ENCODE measurements around the gene PSG3.
A peak's percentile ranks its signal among the peaks of the same experiment; 100 is the strongest.
"Not testable (repeated sequence)": the region's sequence is repeated elsewhere in the genome, so short reads cannot be mapped to it uniquely, and the experiment has no call there.

The PSG3 gene

GRCh38 chr19:42740381-42740780 lies at the start of gene PSG3:
Gene PSG3, minus strand, starts transcription at chr19:42740481. Its CDS starts 97 bp downstream, at chr19:42740384.
- H3K4me3 ChIP-seq (ENCODE audit: low read depth, low read length), result not testable (repeated sequence)

DNA sequence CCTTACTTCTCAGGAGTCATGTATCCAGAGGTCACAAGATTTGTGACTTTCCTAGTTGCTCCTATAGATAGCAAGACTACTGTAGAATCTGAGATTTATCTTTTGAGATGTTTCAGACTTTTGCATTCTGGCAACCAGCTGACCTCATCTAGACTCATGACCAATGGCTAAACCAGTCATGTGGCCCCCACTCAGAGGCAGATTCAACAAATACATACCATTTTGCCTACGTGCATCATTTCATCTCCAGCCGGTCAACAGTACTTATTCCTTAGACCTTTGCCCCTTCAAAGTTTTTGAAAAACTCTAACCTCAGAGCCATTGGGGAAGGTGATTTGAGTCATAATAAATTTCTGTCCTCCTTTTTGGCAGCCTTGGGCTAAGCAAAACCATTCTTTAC lies 48.5 kb upstream of the PSG3 start:
- not testable (repeated sequence) for H3K4me3 ChIP-seq (ENCODE audit: low read depth, low read length)

GRCh38 chr19:42787766-42788165 lies 47.5 kb upstream of the PSG3 start:
- H3K4me3 ChIP-seq (ENCODE audit: low read depth, low read length), result not testable (repeated sequence)

DNA sequence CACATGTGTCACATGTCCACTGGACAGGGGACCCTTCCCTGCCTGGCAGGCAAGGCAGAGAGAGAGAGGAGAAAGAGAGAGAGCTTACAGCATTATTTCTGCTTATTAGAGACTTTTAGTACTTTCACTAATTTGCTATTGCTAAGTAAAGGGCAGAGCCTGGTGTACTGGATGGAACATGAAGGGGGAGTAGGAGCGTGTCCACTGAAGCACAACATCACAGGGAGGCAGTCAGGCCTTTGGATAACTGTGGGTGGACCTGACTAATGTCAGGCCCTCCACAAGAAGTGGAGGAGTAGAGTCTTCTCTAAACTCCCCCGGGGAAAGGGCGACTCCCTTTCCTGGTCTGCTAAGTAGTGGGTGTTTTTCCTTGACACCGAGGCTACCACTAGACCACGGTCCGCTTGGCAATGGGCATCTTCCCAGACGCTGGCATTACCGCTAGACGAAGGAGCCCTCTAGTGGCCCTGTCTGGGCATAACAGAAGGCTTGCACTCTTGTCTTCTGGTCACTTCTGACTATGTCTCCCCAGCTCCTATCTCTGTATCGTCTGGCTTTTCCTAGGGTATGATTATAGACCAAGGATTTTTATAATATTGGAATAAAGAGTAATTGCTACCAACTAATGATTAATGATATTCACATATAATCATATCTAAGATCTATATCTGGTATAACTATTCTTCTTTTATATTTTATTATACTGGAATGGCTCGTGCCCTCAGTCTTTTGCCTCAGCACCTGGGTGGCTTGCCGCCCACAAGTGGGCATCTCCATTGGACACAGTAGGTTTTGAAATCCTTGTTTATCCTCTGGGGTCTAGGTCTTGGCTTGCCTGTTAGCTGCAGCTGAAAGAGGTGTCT lies 36.7 kb upstream of the PSG3 start:
- TF ChIP-seq, protein P1, sequence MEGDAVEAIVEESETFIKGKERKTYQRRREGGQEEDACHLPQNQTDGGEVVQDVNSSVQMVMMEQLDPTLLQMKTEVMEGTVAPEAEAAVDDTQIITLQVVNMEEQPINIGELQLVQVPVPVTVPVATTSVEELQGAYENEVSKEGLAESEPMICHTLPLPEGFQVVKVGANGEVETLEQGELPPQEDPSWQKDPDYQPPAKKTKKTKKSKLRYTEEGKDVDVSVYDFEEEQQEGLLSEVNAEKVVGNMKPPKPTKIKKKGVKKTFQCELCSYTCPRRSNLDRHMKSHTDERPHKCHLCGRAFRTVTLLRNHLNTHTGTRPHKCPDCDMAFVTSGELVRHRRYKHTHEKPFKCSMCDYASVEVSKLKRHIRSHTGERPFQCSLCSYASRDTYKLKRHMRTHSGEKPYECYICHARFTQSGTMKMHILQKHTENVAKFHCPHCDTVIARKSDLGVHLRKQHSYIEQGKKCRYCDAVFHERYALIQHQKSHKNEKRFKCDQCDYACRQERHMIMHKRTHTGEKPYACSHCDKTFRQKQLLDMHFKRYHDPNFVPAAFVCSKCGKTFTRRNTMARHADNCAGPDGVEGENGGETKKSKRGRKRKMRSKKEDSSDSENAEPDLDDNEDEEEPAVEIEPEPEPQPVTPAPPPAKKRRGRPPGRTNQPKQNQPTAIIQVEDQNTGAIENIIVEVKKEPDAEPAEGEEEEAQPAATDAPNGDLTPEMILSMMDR (IDR thresholded peaks at IDR 0.05; ENCODE audit: low read depth, low read length), result peak; percentile 81
- H3K4me3 ChIP-seq (ENCODE audit: low read depth, low read length), result not testable (repeated sequence)

DNA sequence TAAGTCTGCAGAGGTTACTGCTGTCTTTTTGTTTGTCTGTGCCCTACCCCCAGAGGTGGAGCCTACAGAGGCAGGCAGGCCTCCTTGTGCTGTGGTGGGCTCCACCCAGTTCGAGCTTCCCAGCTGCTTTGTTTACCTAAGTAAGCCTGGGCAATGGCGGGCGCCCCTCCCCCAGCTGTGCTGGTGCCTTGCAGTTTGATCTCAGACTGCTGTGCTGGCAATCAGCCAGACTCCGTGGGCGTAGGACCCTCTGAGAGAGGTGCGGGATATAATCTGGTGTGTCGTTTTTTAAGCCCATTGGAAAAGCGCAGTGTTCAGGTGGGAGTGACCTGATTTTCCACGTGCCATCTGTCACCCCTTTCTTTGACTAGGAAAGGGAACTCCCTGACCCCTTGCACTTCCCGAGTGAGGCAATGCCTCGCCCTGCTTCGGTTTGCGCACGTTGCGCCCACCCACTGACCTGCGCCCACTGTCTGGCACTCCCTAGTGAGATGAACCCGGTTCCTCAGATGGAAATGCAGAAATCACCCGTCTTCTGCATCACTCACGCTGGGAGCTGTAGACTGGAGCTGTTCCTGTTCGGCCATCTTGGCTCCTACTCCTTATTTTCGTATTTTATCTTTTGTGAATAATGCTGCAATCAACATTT lies 34.4 kb upstream of the PSG3 start:
- not testable (repeated sequence) for H3K4me3 ChIP-seq (ENCODE audit: low read depth, low read length)

GRCh38 chr19:42767319-42767718 lies 27.0 kb upstream of the PSG3 start:
- H3K4me3 ChIP-seq (ENCODE audit: low read depth, low read length), result not testable (repeated sequence)

DNA sequence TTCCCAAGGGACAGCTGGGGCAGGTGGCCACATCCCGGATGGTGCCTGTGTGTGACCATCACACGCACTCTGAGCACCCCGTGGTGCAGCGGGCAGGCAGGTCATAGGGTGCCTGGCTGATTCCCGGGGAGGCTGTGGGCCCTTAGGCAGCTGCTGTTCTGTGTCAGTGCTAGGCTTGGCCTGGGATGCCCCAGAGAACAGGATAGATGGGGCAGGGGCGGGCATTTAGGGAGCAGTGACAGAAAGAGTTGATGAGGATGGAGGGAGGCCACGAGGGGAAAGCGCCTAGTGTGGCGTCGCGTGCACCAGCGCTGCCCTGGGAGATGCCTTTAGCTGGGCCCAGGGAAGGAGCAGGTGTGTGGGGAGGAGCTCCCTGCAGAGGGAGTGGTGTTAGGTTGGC lies 26.6 kb upstream of the PSG3 start:
- H3K4me3 ChIP-seq (ENCODE audit: low read depth, low read length), result not testable (repeated sequence)

DNA sequence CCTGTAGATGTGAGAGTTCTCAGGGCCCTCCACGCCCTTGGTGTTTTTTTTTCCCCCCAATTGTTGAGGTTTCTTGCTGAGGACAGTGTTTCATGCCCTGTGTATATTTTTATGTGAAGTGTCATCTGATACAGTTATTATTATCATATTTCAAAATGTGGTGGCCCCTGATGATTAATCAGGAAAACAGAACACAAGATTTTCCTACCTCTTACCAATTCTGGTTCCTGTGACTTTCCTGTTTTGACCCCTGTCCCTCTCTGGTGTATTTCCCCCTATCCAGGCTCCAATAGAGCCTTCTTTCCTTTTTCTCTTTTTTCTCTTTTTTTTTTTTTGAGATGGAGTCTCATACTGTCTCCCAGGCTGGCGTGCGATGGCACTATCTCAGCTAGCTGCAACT lies 24.6 kb upstream of the PSG3 start:
- TF ChIP-seq, protein P1 (IDR thresholded peaks at IDR 0.05; ENCODE audit: low read depth, low read length), result no peak
- no peak overlapping the region for H3K4me3 ChIP-seq (ENCODE audit: low read depth, low read length)

DNA sequence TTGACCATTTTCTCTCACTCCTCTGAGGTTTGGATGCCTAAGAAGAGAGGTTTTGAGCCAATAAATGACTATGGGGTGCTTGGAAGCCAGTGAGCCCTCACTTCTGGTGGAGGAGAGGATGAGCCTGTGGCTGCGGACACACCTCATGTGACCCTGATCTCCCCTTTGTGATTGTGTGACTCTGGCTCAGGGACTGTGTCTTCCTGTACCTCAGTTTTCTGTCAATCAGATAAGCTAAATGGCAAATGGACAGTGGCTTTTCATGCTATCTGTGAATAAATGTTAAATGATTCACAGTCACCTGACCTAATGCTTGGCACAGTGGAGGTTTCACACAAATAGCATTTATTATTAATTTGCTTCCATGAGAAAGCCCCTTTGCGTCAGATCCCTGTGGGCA lies 22.5 kb upstream of the PSG3 start:
- H3K4me3 ChIP-seq (ENCODE audit: low read depth, low read length), result no peak overlapping the region
- TF ChIP-seq, protein P1 (IDR thresholded peaks at IDR 0.05; ENCODE audit: low read depth, low read length), result no peak

DNA sequence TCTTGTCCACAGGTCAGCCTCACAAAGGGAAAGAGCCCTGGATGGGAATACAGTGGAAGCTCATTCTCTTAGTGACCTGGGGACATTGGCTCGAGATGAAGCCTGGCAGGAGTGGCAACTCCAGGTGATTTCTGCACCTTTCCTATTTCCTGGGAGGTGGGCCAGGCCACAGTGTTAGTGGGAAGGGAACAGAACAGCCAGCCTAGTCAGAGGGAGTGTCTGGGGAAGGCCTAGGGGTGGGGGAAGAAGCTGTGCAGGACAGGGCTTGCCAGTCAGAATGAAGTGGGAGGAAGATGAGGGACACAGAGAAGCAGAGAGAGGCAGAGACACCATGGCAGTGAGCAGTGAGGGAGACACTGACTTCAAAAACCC lies 21.6 kb upstream of the PSG3 start:
- not testable (repeated sequence) for H3K4me3 ChIP-seq (ENCODE audit: low read depth, low read length)

GRCh38 chr19:42760954-42761923 lies 21.0 kb upstream of the PSG3 start:
- not testable (repeated sequence) for H3K4me3 ChIP-seq (ENCODE audit: low read depth, low read length)

Data from WI38 (cell line).